OCI-M2 (cell line): Measurements from ENCODE around the gene CREBL2.
"Not testable (repeated sequence)": the region's sequence is repeated elsewhere in the genome, so short reads cannot be mapped to it uniquely, and the experiment has no call there.

Experiments used
- DNase-seq: peaks from one replicate; lab custom pipeline; 2025; ENCODE audit not compliant: unreplicated experiment; lab: John Stamatoyannopoulos, UW

Gene CREBL2

DNA sequence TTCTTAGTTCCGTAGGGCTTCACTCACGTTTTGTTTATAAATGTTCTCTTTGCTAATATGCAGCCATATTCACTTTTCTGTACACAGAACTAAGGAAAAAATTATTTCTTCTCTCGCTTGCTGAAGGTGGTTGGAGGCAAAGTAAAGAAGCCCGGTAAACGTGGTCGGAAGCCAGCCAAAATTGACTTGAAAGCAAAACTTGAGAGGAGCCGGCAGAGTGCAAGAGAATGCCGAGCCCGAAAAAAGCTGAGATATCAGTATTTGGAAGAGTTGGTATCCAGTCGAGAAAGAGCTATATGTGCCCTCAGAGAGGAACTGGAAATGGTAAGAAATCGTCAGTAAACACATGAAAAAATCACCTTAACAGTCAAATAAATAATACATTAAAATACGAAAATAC lies 24.0 kb downstream of the CREBL2 start:
- no peak for DNase-seq

DNA sequence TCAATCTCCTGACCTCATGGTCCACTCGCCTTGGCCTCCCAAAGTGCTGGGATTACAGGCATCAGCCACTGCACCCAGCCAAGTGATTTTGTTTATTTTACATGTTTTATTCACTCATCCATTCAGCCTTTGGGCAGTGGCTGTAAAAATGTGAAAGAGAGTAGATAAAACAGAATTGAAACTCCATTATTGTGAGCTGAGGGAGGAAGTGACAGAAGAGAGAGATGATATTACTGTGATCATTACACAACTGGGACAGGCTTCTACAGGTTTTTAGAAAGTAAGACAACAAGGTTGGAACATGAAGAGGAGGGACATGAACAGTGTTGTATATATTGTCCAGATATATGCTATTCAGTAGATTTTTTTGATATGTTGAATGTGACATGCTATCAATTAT lies 25.0 kb downstream of the CREBL2 start:
- DNase-seq, result no peak

DNA sequence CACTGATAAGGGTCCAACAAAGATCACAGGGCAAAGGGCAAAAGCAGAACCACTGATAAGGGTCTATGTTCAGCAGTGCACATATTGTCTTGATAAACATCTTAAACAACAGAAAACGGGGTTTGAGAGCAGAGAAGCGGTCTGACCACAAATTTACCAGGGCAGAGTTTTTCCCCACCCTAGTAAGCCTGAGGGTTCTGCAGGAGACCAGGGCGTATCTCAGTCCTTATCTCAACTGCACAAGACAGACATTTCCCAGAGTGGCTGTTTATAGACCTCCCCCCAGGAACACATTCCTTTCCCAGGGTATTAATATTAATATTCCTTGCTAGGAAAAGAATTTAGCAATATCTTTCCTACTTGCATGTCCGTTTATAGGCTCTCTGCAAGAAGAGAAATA lies 28.3 kb downstream of the CREBL2 start:
- not testable (repeated sequence) for DNase-seq

DNA sequence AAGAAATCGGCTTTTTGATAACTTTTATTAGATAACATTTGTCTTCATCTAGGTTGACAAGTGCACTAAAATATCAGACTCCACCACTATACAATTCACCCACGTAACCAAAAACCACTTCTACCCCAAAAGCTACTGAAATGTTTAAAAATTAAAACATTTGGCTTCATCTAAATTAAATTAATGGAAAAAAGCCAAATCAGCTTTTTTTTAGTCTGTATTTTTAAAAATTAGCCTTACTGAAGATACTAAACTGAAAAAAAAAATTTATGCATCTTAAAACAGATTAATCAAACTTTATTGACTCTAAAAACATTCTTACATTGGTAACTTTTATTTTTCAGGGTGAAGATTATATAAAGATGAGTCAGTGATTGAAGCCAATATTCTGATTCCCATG lies 30.0 kb downstream of the CREBL2 start:
- DNase-seq, result no peak

- DNase-seq, result no peak
These were observed 31.2 kb downstream of the CREBL2 start for GRCh38 chr12:12642916-12643315.

- no peak for DNase-seq
These were observed 33.8 kb downstream of the CREBL2 start for GRCh38 chr12:12645485-12645884.

- DNase-seq, result not testable (repeated sequence)
These were observed 34.3 kb downstream of the CREBL2 start for GRCh38 chr12:12645968-12646367.

DNA sequence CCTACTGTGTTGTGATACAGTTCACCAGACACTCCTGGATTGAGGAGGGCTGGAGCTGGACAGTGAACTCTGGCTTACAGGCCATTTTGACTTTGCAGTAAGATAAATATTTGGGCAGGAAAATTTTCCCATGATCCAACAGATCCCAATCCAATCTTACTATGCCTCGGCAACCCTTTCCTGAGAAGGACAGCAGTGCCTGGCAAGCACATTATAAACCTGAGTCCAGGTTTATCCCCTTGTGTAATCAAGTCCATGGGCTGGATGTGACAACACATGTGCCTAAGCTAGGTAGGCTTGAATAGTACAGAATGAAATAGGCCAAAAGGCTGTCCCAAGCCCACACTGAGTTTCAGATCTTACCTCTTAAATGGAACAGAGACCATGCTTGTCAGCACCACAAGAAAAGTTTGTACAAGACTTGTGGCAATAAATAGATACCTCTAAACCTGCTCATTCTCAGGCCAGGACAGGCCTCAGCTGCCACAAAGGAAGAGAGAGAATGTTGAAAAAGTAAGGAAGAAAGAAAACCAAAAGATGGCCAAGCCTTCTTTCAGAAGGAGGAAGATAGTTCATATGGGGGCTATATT lies 34.9 kb downstream of the CREBL2 start:
- DNase-seq, result no peak

- no peak for DNase-seq
These were observed 36.6 kb downstream of the CREBL2 start for GRCh38 chr12:12648284-12648683.

GRCh38 chr12:12648951-12649650 lies 37.4 kb downstream of the CREBL2 start:
- no peak for DNase-seq

DNA sequence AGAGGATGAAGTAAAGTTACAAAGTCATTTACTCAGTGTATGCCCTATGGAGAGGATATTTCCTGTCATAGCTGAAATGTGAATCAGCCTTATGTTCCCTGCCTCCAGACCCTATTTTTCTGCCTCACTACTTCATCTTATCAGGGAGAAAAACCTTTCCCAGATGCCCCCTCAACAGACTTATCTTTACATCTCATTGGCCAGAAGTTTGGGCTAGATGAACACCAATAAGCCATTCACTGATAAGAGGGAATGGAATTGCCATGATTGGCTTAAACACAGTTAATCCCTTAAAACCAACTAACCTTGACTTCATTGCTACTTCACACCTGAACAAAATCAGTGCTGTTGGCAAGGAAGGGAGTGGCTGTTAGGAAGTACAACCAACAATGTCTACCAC lies 40.1 kb downstream of the CREBL2 start:
- DNase-seq, result no peak

- not testable (repeated sequence) for DNase-seq
These were observed 41.0 kb downstream of the CREBL2 start for GRCh38 chr12:12652704-12653103.

- DNase-seq, result no peak
These were observed 42.2 kb downstream of the CREBL2 start for GRCh38 chr12:12653922-12654321.

- DNase-seq, result no peak
These were observed 43.2 kb downstream of the CREBL2 start for GRCh38 chr12:12654691-12655460.

DNA sequence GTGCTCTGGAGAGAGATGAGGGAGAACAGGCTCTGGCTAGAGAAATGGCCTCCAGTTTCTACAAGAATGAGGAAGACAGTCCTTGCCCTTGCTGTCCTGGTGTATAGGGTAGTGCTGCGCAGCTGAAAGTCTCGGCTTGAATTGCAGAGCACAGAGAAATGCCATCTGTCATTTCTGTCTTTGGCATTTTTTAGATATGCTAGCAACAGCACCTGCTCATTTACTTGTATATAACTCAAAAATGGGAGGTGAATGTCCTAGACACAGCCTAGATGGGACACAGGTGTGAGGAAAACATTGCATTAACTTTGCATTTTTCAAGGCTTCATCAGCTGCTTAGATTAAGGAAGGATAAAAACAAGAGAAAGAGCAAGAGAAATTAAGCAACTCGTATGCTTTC lies 48.5 kb downstream of the CREBL2 start:
- no peak for DNase-seq

DNA sequence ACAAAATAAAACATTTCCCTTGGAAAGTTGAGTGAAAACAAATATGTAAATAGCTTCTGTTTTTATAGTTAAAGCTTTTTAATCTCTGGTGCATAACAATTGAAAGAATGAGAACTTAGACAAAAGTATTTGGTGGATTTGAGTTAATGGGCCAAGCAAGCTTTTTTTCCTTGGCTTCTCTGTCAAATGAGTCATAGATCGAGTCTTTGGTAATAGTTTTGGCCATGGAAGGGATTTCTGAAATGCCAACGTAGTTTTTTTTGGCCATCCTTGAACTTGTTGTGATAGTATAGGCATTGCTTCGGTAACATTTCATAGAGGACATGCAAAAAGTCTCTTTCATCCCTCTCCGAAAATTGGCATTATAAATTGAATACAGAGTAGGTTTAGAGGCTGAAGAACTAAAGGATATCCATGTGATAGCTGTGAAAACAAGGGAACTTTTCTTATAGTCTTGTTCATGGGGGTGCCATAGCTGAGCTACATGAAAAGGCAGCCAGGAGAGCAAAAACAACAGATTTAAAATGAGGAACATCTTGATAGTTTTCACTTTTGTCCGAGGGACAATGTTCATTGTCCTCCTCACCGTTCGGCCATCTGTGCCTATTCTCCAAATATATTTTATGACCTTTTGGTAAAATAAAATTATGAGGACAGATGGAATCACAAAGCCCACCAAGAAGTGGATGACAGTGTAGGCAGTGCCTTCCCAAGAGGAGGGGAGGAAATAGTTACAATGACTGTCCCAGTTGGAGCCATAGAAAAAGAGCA lies 49.6 kb downstream of the CREBL2 start:
- no peak for DNase-seq

DNA sequence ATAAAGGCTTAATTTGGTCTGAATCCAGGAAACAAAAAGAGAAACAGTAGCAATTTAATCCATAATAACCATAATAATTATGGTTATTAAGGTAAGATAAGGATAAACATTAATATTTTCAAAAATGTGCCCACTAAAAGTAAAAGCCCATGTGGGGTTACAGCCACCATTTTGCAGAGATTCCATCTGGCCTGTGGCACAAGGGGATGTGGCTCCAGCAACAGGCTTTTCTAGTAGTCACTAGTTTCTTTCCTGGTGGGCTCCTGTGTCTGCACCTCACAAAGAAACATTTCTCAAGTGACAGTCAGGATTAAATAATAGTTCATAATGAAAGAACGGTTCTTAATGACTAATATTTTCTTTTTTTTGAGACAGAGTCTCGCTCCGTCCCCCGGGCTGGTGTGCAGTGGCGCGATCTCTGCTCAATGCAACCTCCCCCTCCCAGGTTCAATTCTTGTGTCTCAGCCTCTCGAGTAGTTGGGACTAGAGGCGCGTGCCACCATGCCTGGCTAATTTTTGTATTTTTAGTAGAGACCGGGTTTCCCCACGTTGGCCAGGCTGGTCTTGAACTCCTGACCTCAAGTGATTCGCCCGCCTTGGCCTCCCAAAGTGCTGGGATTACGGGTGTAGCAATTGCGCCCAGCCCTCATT lies 52.1 kb downstream of the CREBL2 start:
- DNase-seq, result no peak

DNA sequence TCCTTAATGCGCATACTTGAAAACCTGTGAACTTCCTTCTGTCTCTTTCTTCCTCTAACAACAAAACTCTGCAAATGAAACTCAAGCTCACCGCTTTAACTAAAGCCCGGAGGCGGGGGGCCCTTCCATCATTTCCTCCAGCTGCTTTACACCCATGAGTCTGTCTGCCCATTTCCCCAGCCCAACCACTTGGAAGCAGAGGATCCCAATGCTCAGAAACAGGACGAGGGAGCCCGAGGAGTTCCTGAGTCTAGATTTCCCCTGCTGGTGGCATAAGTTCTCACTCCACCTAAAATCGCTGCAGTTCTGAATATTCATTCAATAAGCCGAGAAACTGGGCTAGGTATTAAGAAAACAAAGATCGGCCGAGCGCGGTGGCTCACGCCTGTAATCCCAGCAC lies 53.5 kb downstream of the CREBL2 start:
- no peak for DNase-seq

DNA sequence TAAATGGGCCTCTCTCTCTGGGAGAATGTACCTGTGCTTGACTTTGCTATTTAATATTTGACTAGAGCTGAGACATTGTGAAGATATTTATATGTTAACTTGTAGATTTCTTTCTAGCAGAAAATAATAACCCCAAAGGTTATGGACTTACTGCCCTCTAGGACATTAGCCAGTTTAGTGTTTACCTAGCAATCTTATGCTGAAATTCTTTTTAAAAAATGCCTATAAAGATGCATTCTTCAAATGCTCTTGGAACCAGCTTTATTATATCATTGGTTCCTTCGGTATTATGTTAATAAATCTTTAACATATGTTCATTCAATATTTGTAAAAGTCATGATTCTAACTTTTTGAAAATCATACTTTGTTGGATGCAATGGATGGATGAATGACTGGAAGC lies 56.3 kb downstream of the CREBL2 start:
- DNase-seq, result no peak

DNA sequence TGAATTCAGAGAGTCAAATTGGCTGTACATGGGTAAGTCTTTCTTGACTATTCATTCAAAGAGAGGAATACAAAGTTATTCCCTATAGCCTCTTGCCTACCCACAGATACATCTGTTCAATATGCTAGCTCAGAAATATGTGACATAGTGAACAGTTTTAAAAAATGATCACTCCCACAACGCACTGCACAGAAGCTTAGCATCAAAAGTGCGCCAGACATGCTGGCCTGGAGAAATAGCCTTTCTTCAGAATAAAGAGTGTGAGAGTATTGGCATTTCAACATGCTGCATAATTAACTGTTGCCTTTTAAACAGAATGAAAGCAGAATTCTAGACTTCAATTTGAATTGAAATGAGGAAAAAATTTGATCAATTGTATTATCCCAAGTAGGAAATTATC lies 57.3 kb downstream of the CREBL2 start:
- DNase-seq, result no peak
